ENCODE data around the gene NPSR1.

- TF ChIP-seq CTCF (IDR thresholded peaks at IDR 0.05) (no peak), EP300 (IDR thresholded peaks at IDR 0.05; ENCODE audit: low read depth) (no peak)
These were observed 94.0 kb downstream of the NPSR1 start for GRCh38 chr7:34751725-34752643.
